ENCODE measurements around the gene ERCC1. TPM values are rescaled to one million over a fixed set of nuclear protein-coding genes. Genes with fewer than 3 reads are reported as not detected.

ERCC1 gene
- total RNA-seq, 1 donor from 2014 or later = 117 TPM

DNA sequence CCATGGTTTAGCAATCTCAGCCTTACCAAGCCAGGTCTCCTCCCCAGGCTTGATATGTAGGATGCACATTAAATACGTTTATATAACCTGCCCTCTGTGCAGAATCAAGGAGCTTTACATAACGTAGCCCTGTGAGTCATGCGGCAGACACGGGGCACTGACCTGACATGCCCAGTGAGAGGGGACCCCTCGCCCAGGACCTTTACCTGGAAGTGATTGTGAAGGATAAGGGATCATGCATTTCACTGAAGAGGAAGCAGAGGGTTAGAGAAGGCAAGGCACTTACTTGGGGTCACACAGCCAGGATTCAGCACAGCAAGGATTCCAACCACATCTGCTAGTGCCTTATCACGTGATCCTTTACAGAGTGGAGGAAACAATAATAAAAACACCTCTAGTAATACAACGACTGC lies 25.2 kb upstream of the ERCC1 start:
- Mint-ChIP-seq H3K4me1 (ENCODE audit: unreplicated experiment) (peaks cover 32% of the 10 kb centered on the region), H3K27ac (ENCODE audit: unreplicated experiment) (peak overlapping the region; percentile 65), H3K4me3 (ENCODE audit: unreplicated experiment) (peak overlapping the region; percentile 59), H3K36me3 (ENCODE audit: unreplicated experiment) (no peaks in the 10 kb centered on the region), H3K27me3 (ENCODE audit: unreplicated experiment) (no peaks in the 10 kb centered on the region), H3K9me3 (ENCODE audit: unreplicated experiment) (no peaks in the 10 kb centered on the region)
- TF ChIP-seq, protein P1, sequence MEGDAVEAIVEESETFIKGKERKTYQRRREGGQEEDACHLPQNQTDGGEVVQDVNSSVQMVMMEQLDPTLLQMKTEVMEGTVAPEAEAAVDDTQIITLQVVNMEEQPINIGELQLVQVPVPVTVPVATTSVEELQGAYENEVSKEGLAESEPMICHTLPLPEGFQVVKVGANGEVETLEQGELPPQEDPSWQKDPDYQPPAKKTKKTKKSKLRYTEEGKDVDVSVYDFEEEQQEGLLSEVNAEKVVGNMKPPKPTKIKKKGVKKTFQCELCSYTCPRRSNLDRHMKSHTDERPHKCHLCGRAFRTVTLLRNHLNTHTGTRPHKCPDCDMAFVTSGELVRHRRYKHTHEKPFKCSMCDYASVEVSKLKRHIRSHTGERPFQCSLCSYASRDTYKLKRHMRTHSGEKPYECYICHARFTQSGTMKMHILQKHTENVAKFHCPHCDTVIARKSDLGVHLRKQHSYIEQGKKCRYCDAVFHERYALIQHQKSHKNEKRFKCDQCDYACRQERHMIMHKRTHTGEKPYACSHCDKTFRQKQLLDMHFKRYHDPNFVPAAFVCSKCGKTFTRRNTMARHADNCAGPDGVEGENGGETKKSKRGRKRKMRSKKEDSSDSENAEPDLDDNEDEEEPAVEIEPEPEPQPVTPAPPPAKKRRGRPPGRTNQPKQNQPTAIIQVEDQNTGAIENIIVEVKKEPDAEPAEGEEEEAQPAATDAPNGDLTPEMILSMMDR (IDR thresholded peaks at IDR 0.05) = no peak
- no peak for DNase-seq (ENCODE audit: extremely low spot score, unreplicated experiment)

- Mint-ChIP-seq H3K36me3 (ENCODE audit: unreplicated experiment) (no peaks in the 10 kb centered on the region), H3K4me3 (ENCODE audit: unreplicated experiment) (no peak overlapping the region), H3K27me3 (ENCODE audit: unreplicated experiment) (no peaks in the 10 kb centered on the region), H3K27ac (ENCODE audit: unreplicated experiment) (no peak overlapping the region), H3K4me1 (ENCODE audit: unreplicated experiment) (peaks cover 32% of the 10 kb centered on the region), H3K9me3 (ENCODE audit: unreplicated experiment) (no peaks in the 10 kb centered on the region)
- TF ChIP-seq, protein P1 (IDR thresholded peaks at IDR 0.05) = no peak
- no peak for DNase-seq (ENCODE audit: extremely low spot score, unreplicated experiment)
Measured at GRCh38 chr19:45448425-45448756, 24.7 kb upstream of the ERCC1 start.

- Mint-ChIP-seq H3K27ac (ENCODE audit: unreplicated experiment) (peak overlapping the region; percentile 23), H3K4me3 (ENCODE audit: unreplicated experiment) (no peak overlapping the region), H3K36me3 (ENCODE audit: unreplicated experiment) (no peaks in the 10 kb centered on the region), H3K4me1 (ENCODE audit: unreplicated experiment) (peaks cover 42% of the 10 kb centered on the region), H3K27me3 (ENCODE audit: unreplicated experiment) (no peaks in the 10 kb centered on the region), H3K9me3 (ENCODE audit: unreplicated experiment) (no peaks in the 10 kb centered on the region)
- no peak for DNase-seq (ENCODE audit: extremely low spot score, unreplicated experiment)
- TF ChIP-seq, protein P1 (IDR thresholded peaks at IDR 0.05) = no peak
Measured at GRCh38 chr19:45446944-45447343, 23.2 kb upstream of the ERCC1 start.

- H3K27ac Mint-ChIP-seq (ENCODE audit: unreplicated experiment) = peak overlapping the region; percentile 19
- H3K4me3 Mint-ChIP-seq (ENCODE audit: unreplicated experiment) = no peak overlapping the region
Measured at GRCh38 chr19:45446295-45446694, 22.6 kb upstream of the ERCC1 start.

DNA sequence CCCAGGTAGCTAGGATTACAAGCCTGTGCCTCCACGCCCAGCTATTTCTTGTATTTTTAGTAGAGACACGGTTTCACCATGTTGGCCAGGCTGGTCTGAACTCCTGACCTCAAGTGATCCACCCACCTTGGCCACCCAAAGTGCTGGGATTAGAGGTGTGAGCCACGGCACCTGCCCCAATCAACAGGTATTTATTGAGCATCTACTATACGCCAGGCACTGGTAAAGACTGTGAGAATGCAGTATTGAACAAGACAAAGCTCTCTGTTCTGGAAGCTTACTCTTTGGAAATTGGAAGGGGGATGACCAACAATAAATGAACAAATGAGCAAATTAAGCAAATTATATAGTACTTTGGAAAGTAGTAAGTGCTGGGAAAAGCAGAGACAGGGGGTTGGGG lies 21.4 kb upstream of the ERCC1 start:
- no peaks in the 10 kb centered on the region for H3K9me3 Mint-ChIP-seq (ENCODE audit: unreplicated experiment)
- DNase-seq (ENCODE audit: extremely low spot score, unreplicated experiment) = no peak
- H3K27ac Mint-ChIP-seq (ENCODE audit: unreplicated experiment) = peak overlapping the region; percentile 96
- TF ChIP-seq, protein P1 (IDR thresholded peaks at IDR 0.05) = no peak
- H3K4me3 Mint-ChIP-seq (ENCODE audit: unreplicated experiment) = peak overlapping the region; percentile 22
- no peaks in the 10 kb centered on the region for H3K27me3 Mint-ChIP-seq (ENCODE audit: unreplicated experiment)
- H3K4me1 Mint-ChIP-seq (ENCODE audit: unreplicated experiment) = peaks cover 35% of the 10 kb centered on the region
- H3K36me3 Mint-ChIP-seq (ENCODE audit: unreplicated experiment) = no peaks in the 10 kb centered on the region

More at GRCh38 chr19:45446295-45446694, 22.6 kb upstream of the ERCC1 start:
- no peak for DNase-seq (ENCODE audit: extremely low spot score, unreplicated experiment)
- TF ChIP-seq, protein P1 (IDR thresholded peaks at IDR 0.05) = peak; percentile 57
- Mint-ChIP-seq H3K27me3 (ENCODE audit: unreplicated experiment) (no peaks in the 10 kb centered on the region), H3K4me1 (ENCODE audit: unreplicated experiment) (peaks cover 36% of the 10 kb centered on the region), H3K9me3 (ENCODE audit: unreplicated experiment) (no peaks in the 10 kb centered on the region), H3K36me3 (ENCODE audit: unreplicated experiment) (no peaks in the 10 kb centered on the region)

Measured in osteocyte (in vitro differentiated cells).